Caco-2 (cell line): ENCODE measurements around the gene ABCD1. TPM values are rescaled to one million over a fixed set of nuclear protein-coding genes. Genes with fewer than 3 reads are reported as not detected.

Experiments
- BruUV-seq: library from RNA; stranded (reverse); fragments of 400-500 nt; replicated peaks from 2 replicates; lab custom pipeline; 2021; lab: Mats Ljungman, UMichigan
- CTCF ChIA-PET: fragments of 300-600 bp; sonication (Branson Sonifier 250); formaldehyde crosslinking; loops from one replicate; lab custom pipeline; 2022; ENCODE audit warnings: antibody characterized with exemption; lab: Charles Lee
- POLR2A ChIA-PET: fragments of 300-600 bp; sonication (Branson Sonifier 250); formaldehyde crosslinking; loops from one replicate; lab custom pipeline; 2022; ENCODE audit warnings: antibody characterized with exemption; lab: Charles Lee
- DNase-seq, 2 experiments: peaks; one replicate each; pipeline versions ENCODE4 v3.0.0 to v3.0.0-alpha.2; 2020 to 2022
- H3K27me3 ChIP-seq: replicated peaks from 2 replicates; pipeline ENCODE4 v1.6.0; 2011; ENCODE audit warnings: low read length; ENCODE audit not compliant: control insufficient read depth, insufficient read depth
- H3K36me3 ChIP-seq: 2 replicates; pipeline ENCODE4 v1.5.1; 2011; ENCODE audit warnings: low read length; ENCODE audit not compliant: control insufficient read depth, insufficient read depth
- H3K4me1 ChIP-seq: fragments of 250-450 bp; sonication (Bioruptor Pico); 2 replicates; pipeline ENCODE4 v1.5.1; 2020; ENCODE audit warnings: mild to moderate bottlenecking
- H3K4me3 ChIP-seq: 2 replicates; pipeline ENCODE4 v1.5.1; 2011; ENCODE audit warnings: low read depth, mild to moderate bottlenecking, control low read depth, low read length
- H3K9me3 ChIP-seq: fragments of 250-450 bp; sonication (Bioruptor Pico); 2 replicates; pipeline ENCODE4 v1.5.1; 2020; ENCODE audit warnings: mild to moderate bottlenecking, moderate library complexity
- H3K27ac Mint-ChIP-seq: one replicate; pipeline ENCODE4 v1.8.0; 2022; ENCODE audit warnings: mixed read lengths; ENCODE audit not compliant: unreplicated experiment
- H3K27me3 Mint-ChIP-seq: one replicate; pipeline ENCODE4 v1.8.0; 2022; ENCODE audit warnings: mixed read lengths; ENCODE audit not compliant: insufficient read depth, unreplicated experiment
- H3K36me3 Mint-ChIP-seq: one replicate; pipeline ENCODE4 v1.8.0; 2022; ENCODE audit warnings: mild to moderate bottlenecking, mixed read lengths; ENCODE audit not compliant: insufficient read depth, unreplicated experiment
- H3K4me1 Mint-ChIP-seq: one replicate; pipeline ENCODE4 v1.8.0; 2022; ENCODE audit warnings: low read depth, mixed read lengths; ENCODE audit not compliant: unreplicated experiment
- H3K4me3 Mint-ChIP-seq: one replicate; pipeline ENCODE4 v1.8.0; 2022; ENCODE audit warnings: mild to moderate bottlenecking, moderate library complexity, mixed read lengths; ENCODE audit not compliant: unreplicated experiment
- H3K9me3 Mint-ChIP-seq: one replicate; pipeline ENCODE4 v1.8.0; 2022; ENCODE audit warnings: mixed read lengths; ENCODE audit not compliant: unreplicated experiment
- CTCF ChIP-seq, 2 experiments: fragments of 200-600 bp in 1 of 2; IDR thresholded peaks; 1 replicate in 1 of 2; 2 replicates in 1 of 2; pipeline versions ENCODE4 v1.5.1 to v1.8.0; 2011 to 2022; ENCODE audit warnings: antibody characterized with exemption in 1 of 2, control low read depth in 1 of 2, inconsistent platforms in 1 of 2, low read depth in 1 of 2, low read length in 1 of 2, mild to moderate bottlenecking in 1 of 2, moderate library complexity in 1 of 2; ENCODE audit not compliant: insufficient read depth in 1 of 2, severe bottlenecking in 1 of 2, unreplicated experiment in 1 of 2
- intact Hi-C: fragments of 100-400 bp; cut with micrococcal nuclease; formaldehyde crosslinking; loops from one replicate; pipeline ENCODE4 v1.10.0; 2022; ENCODE audit not compliant: unreplicated experiment
- total RNA-seq: library from RNA; stranded (reverse); gene quantifications from 2 replicates; pipeline ENCODE4 v1.2.3, GENCODE V29; 2022

The ABCD1 gene
- total RNA-seq, 1 experiment from 2014 or later, result 4.3 TPM

GRCh38 chrX:153774576-153775292, 50.1 kb downstream of the ABCD1 start:
- Mint-ChIP-seq H3K27me3 (no peaks in the 10 kb centered on the region), H3K36me3 (peaks cover 2% of the 10 kb centered on the region), H3K9me3 (no peaks in the 10 kb centered on the region), H3K4me1 (no peaks in the 10 kb centered on the region), H3K27ac (no peak overlapping the region), H3K4me3 (no peak overlapping the region)
- Histone ChIP-seq H3K36me3 (no peaks in the 10 kb centered on the region), H3K4me3 (no peak overlapping the region), H3K27me3 (no peaks in the 10 kb centered on the region), H3K4me1 (no peaks in the 10 kb centered on the region), H3K9me3 (no peaks in the 10 kb centered on the region)
- DNase-seq, result no peak
- POLR2A ChIA-PET, result no interaction called here
- no peak for TF ChIP-seq CTCF (IDR thresholded peaks at IDR 0.05; ENCODE audit: insufficient read depth in 1 of 2, low read depth in 1 of 2, low read length in 1 of 2, severe bottlenecking in 1 of 2, unreplicated experiment in 1 of 2)
- CTCF ChIA-PET, result no interaction called here
- intact Hi-C loops, result no loop called here
- no TSS peak for BruUV-seq

- H3K4me1 ChIP-seq, result no peaks in the 10 kb centered on the region
- H3K9me3 ChIP-seq, result no peaks in the 10 kb centered on the region
- H3K4me3 ChIP-seq, result no peak overlapping the region
- Mint-ChIP-seq H3K27me3 (no peaks in the 10 kb centered on the region), H3K4me1 (no peaks in the 10 kb centered on the region), H3K27ac (no peak overlapping the region), H3K9me3 (no peaks in the 10 kb centered on the region), H3K36me3 (peaks cover 6% of the 10 kb centered on the region), H3K4me3 (no peak overlapping the region)
- no peak for TF ChIP-seq CTCF (IDR thresholded peaks at IDR 0.05; ENCODE audit: insufficient read depth in 1 of 2, low read depth in 1 of 2, low read length in 1 of 2, severe bottlenecking in 1 of 2, unreplicated experiment in 1 of 2)
- H3K36me3 ChIP-seq, result no peaks in the 10 kb centered on the region
- BruUV-seq, result no TSS peak
- CTCF ChIA-PET, result no interaction called here
- POLR2A ChIA-PET, result no interaction called here
- H3K27me3 ChIP-seq, result no peaks in the 10 kb centered on the region
- intact Hi-C loops, result no loop called here
- DNase-seq, result no peak
These were observed 50.9 kb downstream of the ABCD1 start for GRCh38 chrX:153775293-153776119.

GRCh38 chrX:153776120-153776599, 51.5 kb downstream of the ABCD1 start:
- no peak for TF ChIP-seq CTCF (IDR thresholded peaks at IDR 0.05; ENCODE audit: insufficient read depth in 1 of 2, low read depth in 1 of 2, low read length in 1 of 2, severe bottlenecking in 1 of 2, unreplicated experiment in 1 of 2)
- intact Hi-C loops, result no loop called here

More at GRCh38 chrX:153776120-153776599, 51.5 kb downstream of the ABCD1 start:
- no peaks in the 10 kb centered on the region for H3K9me3 Mint-ChIP-seq
- no TSS peak for BruUV-seq
- Histone ChIP-seq H3K4me1 (no peaks in the 10 kb centered on the region), H3K9me3 (no peaks in the 10 kb centered on the region), H3K4me3 (no peak overlapping the region), H3K27me3 (no peaks in the 10 kb centered on the region), H3K36me3 (no peaks in the 10 kb centered on the region)
- ChIA-PET POLR2A (no interaction called here), CTCF (no interaction called here)
- peaks cover 6% of the 10 kb centered on the region for H3K36me3 Mint-ChIP-seq
- no peak for DNase-seq
- H3K4me1 Mint-ChIP-seq, result no peaks in the 10 kb centered on the region
- no peak overlapping the region for H3K4me3 Mint-ChIP-seq
- H3K27me3 Mint-ChIP-seq, result no peaks in the 10 kb centered on the region
- no peak overlapping the region for H3K27ac Mint-ChIP-seq
